H1 (cell line): ENCODE data around the gene EMP3. TPM values are rescaled to one million over a fixed set of nuclear protein-coding genes. Genes with fewer than 3 reads are reported as not detected.
"Not testable (repeated sequence)": the region's sequence is repeated elsewhere in the genome, so short reads cannot be mapped to it uniquely, and the experiment has no call there.

ENCODE experiments used
- CTCF ChIA-PET: fragments of 300-600 bp; sonication (Branson Sonifier 250); formaldehyde crosslinking; loops from one replicate; lab custom pipeline; 2021; ENCODE audit not compliant: partially characterized antibody; lab: Charles Lee
- POLR2A ChIA-PET: fragments of 300-600 bp; sonication (Branson Sonifier 250); formaldehyde crosslinking; loops from one replicate; lab custom pipeline; 2021; ENCODE audit warnings: inconsistent platforms; ENCODE audit not compliant: partially characterized antibody; lab: Charles Lee
- DNase-seq, 2 experiments: peaks; one replicate each; pipeline versions ENCODE4 v3.0.0 to v3.0.0-alpha.2; 2010 to 2022; ENCODE audit warnings: low spot score in 2 of 2, low read depth in 1 of 2, mixed read lengths in 1 of 2
- FAIRE-seq: peaks from 2 replicates; lab custom pipeline; 2011; peaks lifted over from hg19 to GRCh38; lab: Jason Lieb, UNC
- H2AFZ ChIP-seq: 2 replicates; pipeline ENCODE4 v1.8.1; 2012; ENCODE audit warnings: low read length, inconsistent platforms
- H2AK5ac ChIP-seq: 2 replicates; pipeline ENCODE4 v1.6.1; 2013; ENCODE audit warnings: low read depth, low read length
- H2BK120ac ChIP-seq: replicated peaks from 2 replicates; pipeline ENCODE3; 2013; ENCODE audit warnings: low read depth, low read length, inconsistent platforms
- H2BK12ac ChIP-seq: 2 replicates; pipeline ENCODE4 v1.6.1; 2013; ENCODE audit warnings: low read depth, low read length
- H2BK15ac ChIP-seq: 2 replicates; pipeline ENCODE4 v1.6.1; 2013; ENCODE audit warnings: low read length
- H2BK20ac ChIP-seq: 2 replicates; pipeline ENCODE4 v1.6.1; 2013; ENCODE audit warnings: low read length
- H2BK5ac ChIP-seq: 2 replicates; pipeline ENCODE4 v1.6.1; 2013; ENCODE audit warnings: low read depth, low read length
- H3K14ac ChIP-seq: 2 replicates; pipeline ENCODE4 v1.6.1; 2013; ENCODE audit warnings: inconsistent platforms; ENCODE audit not compliant: insufficient read length
- H3K18ac ChIP-seq: 2 replicates; pipeline ENCODE4 v1.6.1; 2013; ENCODE audit warnings: low read length; ENCODE audit errors: extremely low read depth
- H3K23ac ChIP-seq: 2 replicates; pipeline ENCODE4 v1.6.1; 2013; ENCODE audit warnings: inconsistent platforms; ENCODE audit not compliant: insufficient read length
- H3K23me2 ChIP-seq: 2 replicates; pipeline ENCODE4 v1.6.1; 2013; ENCODE audit warnings: low read depth, low read length
- H3K27ac ChIP-seq: 2 replicates; pipeline ENCODE4 v1.6.1; 2011; ENCODE audit warnings: low read depth, low read length, inconsistent platforms
- H3K27me3 ChIP-seq, 4 experiments: replicated peaks in 1 of 4; 1 replicate in 1 of 4; 2 replicates in 3 of 4; pipeline versions ENCODE4 v1.6.1 to v1.8.1; 2011 to 2013; ENCODE audit warnings: low read length in 3 of 4, mild to moderate bottlenecking in 3 of 4, inconsistent platforms in 2 of 4, mixed read lengths in 2 of 4, moderate library complexity in 1 of 4; ENCODE audit not compliant: control insufficient read depth in 3 of 4, insufficient read depth in 3 of 4; ENCODE audit errors: extremely low read depth in 1 of 4
- H3K36me3 ChIP-seq, 4 experiments: 2 replicates each; pipeline versions ENCODE4 v1.6.1 to v1.8.1; 2011 to 2013; ENCODE audit warnings: mild to moderate bottlenecking in 4 of 4, low read length in 3 of 4, moderate library complexity in 2 of 4, control low read depth in 1 of 4, inconsistent platforms in 1 of 4; ENCODE audit not compliant: insufficient read depth in 4 of 4, control insufficient read depth in 2 of 4
- H3K4ac ChIP-seq: replicated peaks from 2 replicates; pipeline ENCODE3; 2013; ENCODE audit warnings: low read length, low read depth, mixed read lengths, inconsistent platforms; ENCODE audit not compliant: insufficient read length
- H3K4me1 ChIP-seq, 4 experiments: replicated peaks in 1 of 4; 1 replicate in 1 of 4; 2 replicates in 3 of 4; pipeline versions ENCODE4 v1.6.1 to v1.8.1; 2011 to 2013; ENCODE audit warnings: low read length in 3 of 4, inconsistent platforms in 2 of 4, mixed read lengths in 1 of 4; ENCODE audit not compliant: insufficient read depth in 4 of 4, control insufficient read depth in 3 of 4
- H3K4me2 ChIP-seq, 2 experiments: 2 replicates each; pipeline versions ENCODE4 v1.6.1 to v1.8.1; 2011 to 2013; ENCODE audit warnings: low read depth in 2 of 2, low read length in 2 of 2, control low read depth in 1 of 2, inconsistent platforms in 1 of 2, mild to moderate bottlenecking in 1 of 2; ENCODE audit not compliant: insufficient read depth in 1 of 2
- H3K4me3 ChIP-seq, 4 experiments: fragments of 200-600, 300-600 bp in 1 of 4; sonication (generic), shearing (Covaris generic), sonication (Bioruptor Twin) in 1 of 4; 2 replicates each; pipeline versions ENCODE4 v1.5.1 to v1.8.1; 2011 to 2016; ENCODE audit warnings: low read length in 4 of 4, low read depth in 3 of 4, control low read depth in 2 of 4, inconsistent platforms in 2 of 4, mild to moderate bottlenecking in 2 of 4, mixed read lengths in 1 of 4, moderate library complexity in 1 of 4; ENCODE audit not compliant: insufficient read depth in 2 of 4; ENCODE audit errors: extremely low read depth in 1 of 4
- H3K56ac ChIP-seq: replicated peaks from 2 replicates; pipeline ENCODE3; 2013; ENCODE audit warnings: low read depth, mild to moderate bottlenecking, mixed read lengths, low read length, inconsistent platforms; ENCODE audit not compliant: insufficient read length
- H3K79me1 ChIP-seq: 2 replicates; pipeline ENCODE4 v1.6.1; 2013; ENCODE audit warnings: low read depth, low read length, control low read depth
- H3K79me2 ChIP-seq, 2 experiments: 2 replicates each; pipeline versions ENCODE4 v1.6.1 to v1.8.1; 2012 to 2013; ENCODE audit warnings: low read length in 2 of 2, mild to moderate bottlenecking in 2 of 2, inconsistent platforms in 1 of 2; ENCODE audit not compliant: insufficient read depth in 2 of 2, control insufficient read depth in 1 of 2
- H3K9ac ChIP-seq, 4 experiments: replicated peaks in 1 of 4; 1 replicate in 1 of 4; 2 replicates in 3 of 4; pipeline versions ENCODE4 v1.6.1 to v1.8.1; 2011 to 2013; ENCODE audit warnings: low read depth in 3 of 4, low read length in 3 of 4, control low read depth in 2 of 4, mild to moderate bottlenecking in 2 of 4, moderate library complexity in 2 of 4, inconsistent platforms in 1 of 4; ENCODE audit errors: extremely low read depth in 1 of 4
- H3K9me3 ChIP-seq, 2 experiments: 2 replicates each; pipeline versions ENCODE4 v1.6.1 to v1.8.1; 2012 to 2013; ENCODE audit warnings: mild to moderate bottlenecking in 2 of 2, moderate library complexity in 2 of 2, control low read depth in 1 of 2, inconsistent platforms in 1 of 2, low read depth in 1 of 2, low read length in 1 of 2, mixed read lengths in 1 of 2; ENCODE audit not compliant: insufficient read depth in 2 of 2
- H4K20me1 ChIP-seq, 2 experiments: replicated peaks in 1 of 2; 2 replicates each; pipeline versions ENCODE3 to v1.8.1; 2011 to 2013; ENCODE audit warnings: inconsistent platforms in 2 of 2, low read length in 2 of 2, mild to moderate bottlenecking in 1 of 2; ENCODE audit not compliant: insufficient read depth in 2 of 2, control insufficient read depth in 1 of 2
- H4K5ac ChIP-seq: 2 replicates; pipeline ENCODE4 v1.6.1; 2013; ENCODE audit warnings: low read length, low read depth, mixed read lengths, inconsistent platforms; ENCODE audit not compliant: insufficient read length
- H4K8ac ChIP-seq: 2 replicates; pipeline ENCODE4 v1.8.0; 2013; ENCODE audit warnings: mild to moderate bottlenecking, moderate library complexity, low read length, inconsistent platforms; ENCODE audit not compliant: insufficient read depth; ENCODE audit errors: extremely low read depth
- H4K91ac ChIP-seq: replicated peaks from 2 replicates; pipeline ENCODE3; 2013; ENCODE audit warnings: low read length, mixed read lengths, inconsistent platforms; ENCODE audit not compliant: insufficient read length
- WGBS, 2 experiments: shearing (Covaris generic) in 1 of 2; methylation state at CpG; one replicate each; pipeline versions ENCODE4 v1.1.6 to v1.1.7; 2013 to 2015; ENCODE audit warnings: low lambda C conversion rate in 2 of 2, mixed read lengths in 2 of 2, inconsistent platforms in 1 of 2, low coverage in 1 of 2, missing lambda C conversion rate in 1 of 2; ENCODE audit not compliant: insufficient replicate concordance in 2 of 2, insufficient coverage in 1 of 2, insufficient read length in 1 of 2; ENCODE audit errors: extremely low coverage in 1 of 2, missing lambda C conversion rate in 1 of 2; 5-methylcytosine and 5-hydroxymethylcytosine counted together
- polyA plus RNA-seq, 7 experiments: library from polyadenylated mRNA; depleted of rRNA in 3 of 7; stranded (reverse) in 5 of 7; unstranded in 2 of 7; fragments of >200 nt in 5 of 7; fragments of 200-250 nt in 2 of 7; gene quantifications; 1 replicate in 5 of 7; 2 replicates in 1 of 7; 4 replicates in 1 of 7; pipeline versions ENCODE4 v1.2.1 to v1.2.3, GENCODE V29; 2011 to 2013; ENCODE audit warnings: missing spikeins in 2 of 7, mixed read lengths in 2 of 7
- total RNA-seq: library from RNA; stranded (reverse); fragmentation: NEBNext Ultra II Directional; extraction: Animal tissue kit (Norgen Biotek cat#: 25700); gene quantifications from 2 replicates; pipeline ENCODE4 v1.2.1, GENCODE V29; 2021

The EMP3 gene
- total and polyA plus RNA-seq, 2 of the 8 experiments (the other 6 are each of a cell fraction or from before 2014, with no cell fraction given): 18.4 to 87.8 TPM

DNA sequence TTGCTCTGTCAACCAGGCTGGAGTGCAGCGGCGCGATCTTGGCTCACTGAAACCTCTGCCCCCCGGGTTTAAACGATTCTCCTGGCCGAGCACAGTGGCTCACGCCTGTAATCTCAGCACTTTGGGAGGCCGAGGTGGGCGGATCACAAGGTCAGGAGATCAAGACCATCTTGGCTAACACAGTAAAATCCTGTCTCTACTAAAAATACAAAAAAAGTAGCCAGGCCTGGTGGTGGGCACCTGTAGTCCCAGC, 7.7 kb upstream of the EMP3 start:
- H3K23ac ChIP-seq, H3K4me3 ChIP-seq, H3K23me2 ChIP-seq, H2AK5ac ChIP-seq, H3K27me3 ChIP-seq, H3K14ac ChIP-seq, H4K8ac ChIP-seq, H4K91ac ChIP-seq, H2BK5ac ChIP-seq, H2BK15ac ChIP-seq, H3K79me1 ChIP-seq, H3K9ac ChIP-seq, H2BK120ac ChIP-seq, H3K9me3 ChIP-seq, H3K36me3 ChIP-seq, H3K18ac ChIP-seq, H3K56ac ChIP-seq, H3K79me2 ChIP-seq, H2BK20ac ChIP-seq, H3K4ac ChIP-seq, DNase-seq, H2AFZ ChIP-seq, H2BK12ac ChIP-seq, H4K5ac ChIP-seq, H3K27ac ChIP-seq, H3K4me2 ChIP-seq, H4K20me1 ChIP-seq, FAIRE-seq: not testable (repeated sequence)
- WGBS, 2 experiments: 89% methylated on average over 9 of the region's 9 CpGs; no CpG with 5 or more reads in 1 of the 2 experiments
- POLR2A ChIA-PET: interaction anchor here (1.4 to 8.1 kb wide), 3 partner anchors 16 to 28 kb away, joined by 3 to 35 read pairs (median 4); no protein-coding TSS in a partner anchor
- H3K4me1 ChIP-seq: peaks cover 0 to 17% (median 8%) of the 10 kb centered on the region in 4 experiments; a peak in 5 of 7 replicates
- CTCF ChIA-PET: interaction anchor here (0.6 to 5.0 kb wide), 11 partner anchors 9 to 109 kb away, joined by 3 to 60 read pairs (median 5); partner anchors contain the start of gene KDELR1
